ENCODE measurements around the gene NKAIN2.
"Not testable (repeated sequence)": the region's sequence is repeated elsewhere in the genome, so short reads cannot be mapped to it uniquely, and the experiment has no call there.

Gene NKAIN2

GRCh38 chr6:124008988-124009765, 205.5 kb downstream of the NKAIN2 start:
- no peak overlapping the region for H3K9ac ChIP-seq (ENCODE audit: low read depth in 1 of 2, low read length in 2 of 2)
- H3K27ac ChIP-seq (ENCODE audit: low read depth in 2 of 2, low read length in 2 of 2), result no peak overlapping the region
- H3K36me3 ChIP-seq (ENCODE audit: control insufficient read depth in 2 of 2, insufficient read depth in 2 of 2, low read length in 2 of 2), result no peaks in the 10 kb centered on the region
- no peak overlapping the region for H3K4me3 ChIP-seq (ENCODE audit: low read length in 2 of 2)
- no peaks in the 10 kb centered on the region for H3K27me3 ChIP-seq (ENCODE audit: control insufficient read depth in 2 of 2, insufficient read depth in 2 of 2, low read length in 2 of 2)
- H3K4me1 ChIP-seq (ENCODE audit: control insufficient read depth in 2 of 2, insufficient read depth in 2 of 2, low read length in 2 of 2), result no peaks in the 10 kb centered on the region
- no peaks in the 10 kb centered on the region for H3K9me3 ChIP-seq (ENCODE audit: control insufficient read depth in 2 of 2, low read length in 2 of 2)

GRCh38 chr6:124010574-124010973, 206.9 kb downstream of the NKAIN2 start:
- no peaks in the 10 kb centered on the region for H3K9me3 ChIP-seq (ENCODE audit: control insufficient read depth in 2 of 2, low read length in 2 of 2)
- no peaks in the 10 kb centered on the region for H3K36me3 ChIP-seq (ENCODE audit: control insufficient read depth in 2 of 2, insufficient read depth in 2 of 2, low read length in 2 of 2)
- H3K27ac ChIP-seq (ENCODE audit: low read depth in 2 of 2, low read length in 2 of 2), result no peak overlapping the region
- no peaks in the 10 kb centered on the region for H3K4me1 ChIP-seq (ENCODE audit: control insufficient read depth in 2 of 2, insufficient read depth in 2 of 2, low read length in 2 of 2)
- H3K27me3 ChIP-seq (ENCODE audit: control insufficient read depth in 2 of 2, insufficient read depth in 2 of 2, low read length in 2 of 2), result no peaks in the 10 kb centered on the region
- no peak overlapping the region for H3K4me3 ChIP-seq (ENCODE audit: low read length in 2 of 2)
- no peak overlapping the region for H3K9ac ChIP-seq (ENCODE audit: low read depth in 1 of 2, low read length in 2 of 2)

DNA sequence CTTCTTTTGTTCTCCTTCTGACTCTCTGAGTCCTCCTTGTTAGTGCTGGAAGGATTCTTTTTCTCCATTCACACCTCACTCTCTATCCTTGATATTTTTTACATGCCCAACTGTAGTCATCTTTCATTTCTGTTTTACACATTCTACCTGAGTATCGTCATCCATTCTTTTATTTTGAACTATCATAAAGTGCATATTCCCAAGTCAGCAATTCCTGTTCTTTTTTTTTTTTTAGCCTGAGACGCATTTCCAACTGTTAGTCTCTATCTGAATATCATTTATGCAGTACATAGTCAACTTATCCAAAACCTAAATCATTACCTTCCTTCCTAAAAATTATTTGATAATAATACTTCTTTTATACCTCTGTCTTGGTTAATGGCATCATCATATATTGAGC, 207.5 kb downstream of the NKAIN2 start:
- Histone ChIP-seq H3K36me3 (ENCODE audit: control insufficient read depth in 2 of 2, insufficient read depth in 2 of 2, low read length in 2 of 2) (no peaks in the 10 kb centered on the region), H3K4me3 (ENCODE audit: low read length in 2 of 2) (no peak overlapping the region), H3K9me3 (ENCODE audit: control insufficient read depth in 2 of 2, low read length in 2 of 2) (no peaks in the 10 kb centered on the region), H3K4me1 (ENCODE audit: control insufficient read depth in 2 of 2, insufficient read depth in 2 of 2, low read length in 2 of 2) (no peaks in the 10 kb centered on the region), H3K9ac (ENCODE audit: low read depth in 1 of 2, low read length in 2 of 2) (no peak overlapping the region), H3K27me3 (ENCODE audit: control insufficient read depth in 2 of 2, insufficient read depth in 2 of 2, low read length in 2 of 2) (no peaks in the 10 kb centered on the region), H3K27ac (ENCODE audit: low read depth in 2 of 2, low read length in 2 of 2) (no peak overlapping the region)

DNA sequence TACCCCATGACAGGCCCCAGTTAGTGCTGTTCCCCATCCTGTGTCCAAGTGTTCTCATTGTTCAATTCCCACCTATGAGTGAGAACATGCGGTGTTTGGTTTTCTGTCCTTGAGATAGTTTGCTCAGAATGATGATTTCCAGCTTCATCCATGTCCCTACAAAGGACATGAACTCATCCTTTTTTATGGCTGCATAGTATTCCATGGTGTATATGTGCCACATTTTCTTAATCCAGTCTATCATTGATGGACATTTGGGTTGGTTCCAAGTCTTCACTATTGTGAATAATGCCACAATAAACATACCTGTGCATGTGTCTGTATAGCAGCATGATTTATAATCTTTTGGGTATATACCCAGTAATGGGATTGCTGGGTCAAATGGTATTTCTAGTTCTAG, 218.4 kb downstream of the NKAIN2 start:
- H3K27ac ChIP-seq (ENCODE audit: low read depth in 2 of 2, low read length in 2 of 2); H3K4me1 ChIP-seq (ENCODE audit: control insufficient read depth in 2 of 2, insufficient read depth in 2 of 2, low read length in 2 of 2); H3K4me3 ChIP-seq (ENCODE audit: low read length in 2 of 2); H3K9me3 ChIP-seq (ENCODE audit: control insufficient read depth in 2 of 2, low read length in 2 of 2); H3K36me3 ChIP-seq (ENCODE audit: control insufficient read depth in 2 of 2, insufficient read depth in 2 of 2, low read length in 2 of 2); H3K9ac ChIP-seq (ENCODE audit: low read depth in 1 of 2, low read length in 2 of 2); H3K27me3 ChIP-seq (ENCODE audit: control insufficient read depth in 2 of 2, insufficient read depth in 2 of 2, low read length in 2 of 2): not testable (repeated sequence)

GRCh38 chr6:124022641-124023040, 219.0 kb downstream of the NKAIN2 start:
- Histone ChIP-seq H3K4me3 (ENCODE audit: low read length in 2 of 2) (no peak overlapping the region), H3K27me3 (ENCODE audit: control insufficient read depth in 2 of 2, insufficient read depth in 2 of 2, low read length in 2 of 2) (no peaks in the 10 kb centered on the region), H3K9me3 (ENCODE audit: control insufficient read depth in 2 of 2, low read length in 2 of 2) (no peaks in the 10 kb centered on the region), H3K4me1 (ENCODE audit: control insufficient read depth in 2 of 2, insufficient read depth in 2 of 2, low read length in 2 of 2) (no peaks in the 10 kb centered on the region), H3K27ac (ENCODE audit: low read depth in 2 of 2, low read length in 2 of 2) (no peak overlapping the region), H3K36me3 (ENCODE audit: control insufficient read depth in 2 of 2, insufficient read depth in 2 of 2, low read length in 2 of 2) (no peaks in the 10 kb centered on the region), H3K9ac (ENCODE audit: low read depth in 1 of 2, low read length in 2 of 2) (no peak overlapping the region)

- H3K9ac ChIP-seq (ENCODE audit: low read depth in 1 of 2, low read length in 2 of 2), result no peak overlapping the region
- H3K4me3 ChIP-seq (ENCODE audit: low read length in 2 of 2), result no peak overlapping the region
- no peaks in the 10 kb centered on the region for H3K9me3 ChIP-seq (ENCODE audit: control insufficient read depth in 2 of 2, low read length in 2 of 2)
- no peaks in the 10 kb centered on the region for H3K36me3 ChIP-seq (ENCODE audit: control insufficient read depth in 2 of 2, insufficient read depth in 2 of 2, low read length in 2 of 2)
- no peaks in the 10 kb centered on the region for H3K4me1 ChIP-seq (ENCODE audit: control insufficient read depth in 2 of 2, insufficient read depth in 2 of 2, low read length in 2 of 2)
- no peak overlapping the region for H3K27ac ChIP-seq (ENCODE audit: low read depth in 2 of 2, low read length in 2 of 2)
- H3K27me3 ChIP-seq (ENCODE audit: control insufficient read depth in 2 of 2, insufficient read depth in 2 of 2, low read length in 2 of 2), result no peaks in the 10 kb centered on the region
These were observed 223.0 kb downstream of the NKAIN2 start for GRCh38 chr6:124026694-124027093.

DNA sequence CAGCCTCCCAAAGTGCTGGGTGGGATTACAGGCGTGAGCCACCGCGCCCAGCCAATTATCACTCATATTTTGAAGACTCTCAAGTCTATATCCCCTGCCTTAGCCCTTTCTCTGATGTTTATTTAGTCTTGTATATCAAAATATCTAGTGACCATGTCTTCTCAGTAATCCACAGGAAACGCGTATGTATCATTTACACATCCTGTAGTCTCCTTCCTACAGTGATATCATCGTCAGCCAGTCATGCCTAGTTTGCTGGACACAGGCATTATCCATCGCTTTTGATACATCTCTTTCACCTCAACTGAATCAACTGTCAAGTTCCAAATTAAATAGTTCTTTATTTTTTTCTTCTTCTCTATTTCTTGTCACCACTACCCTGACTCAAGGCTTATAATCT, 223.7 kb downstream of the NKAIN2 start:
- H3K27me3 ChIP-seq (ENCODE audit: control insufficient read depth in 2 of 2, insufficient read depth in 2 of 2, low read length in 2 of 2), result no peaks in the 10 kb centered on the region
- no peaks in the 10 kb centered on the region for H3K36me3 ChIP-seq (ENCODE audit: control insufficient read depth in 2 of 2, insufficient read depth in 2 of 2, low read length in 2 of 2)
- H3K4me1 ChIP-seq (ENCODE audit: control insufficient read depth in 2 of 2, insufficient read depth in 2 of 2, low read length in 2 of 2), result no peaks in the 10 kb centered on the region
- no peak overlapping the region for H3K27ac ChIP-seq (ENCODE audit: low read depth in 2 of 2, low read length in 2 of 2)
- no peak overlapping the region for H3K4me3 ChIP-seq (ENCODE audit: low read length in 2 of 2)
- no peak overlapping the region for H3K9ac ChIP-seq (ENCODE audit: low read depth in 1 of 2, low read length in 2 of 2)
- H3K9me3 ChIP-seq (ENCODE audit: control insufficient read depth in 2 of 2, low read length in 2 of 2), result no peaks in the 10 kb centered on the region

DNA sequence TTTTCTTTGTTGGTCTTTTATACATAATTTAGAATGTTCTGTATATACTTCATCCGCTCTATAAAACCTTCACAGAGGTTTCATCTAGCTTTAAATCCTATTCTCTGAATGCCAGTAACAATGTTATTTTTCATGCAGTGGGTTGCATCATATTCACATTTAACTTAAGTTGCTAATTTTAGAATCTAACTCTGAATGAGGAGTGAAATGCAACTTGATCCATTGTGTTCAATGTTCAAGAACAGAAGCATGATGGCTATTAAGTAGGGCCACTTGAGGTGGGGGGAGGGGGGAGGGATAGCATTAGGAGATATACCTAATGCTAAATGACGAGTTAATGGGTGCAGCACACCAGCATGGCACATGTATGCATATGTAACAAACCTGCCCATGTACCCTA, 224.5 kb downstream of the NKAIN2 start:
- Histone ChIP-seq H3K4me1 (ENCODE audit: control insufficient read depth in 2 of 2, insufficient read depth in 2 of 2, low read length in 2 of 2) (no peaks in the 10 kb centered on the region), H3K36me3 (ENCODE audit: control insufficient read depth in 2 of 2, insufficient read depth in 2 of 2, low read length in 2 of 2) (no peaks in the 10 kb centered on the region), H3K9me3 (ENCODE audit: control insufficient read depth in 2 of 2, low read length in 2 of 2) (no peaks in the 10 kb centered on the region), H3K9ac (ENCODE audit: low read depth in 1 of 2, low read length in 2 of 2) (no peak overlapping the region), H3K27me3 (ENCODE audit: control insufficient read depth in 2 of 2, insufficient read depth in 2 of 2, low read length in 2 of 2) (no peaks in the 10 kb centered on the region), H3K27ac (ENCODE audit: low read depth in 2 of 2, low read length in 2 of 2) (no peak overlapping the region), H3K4me3 (ENCODE audit: low read length in 2 of 2) (no peak overlapping the region)

- no peak overlapping the region for H3K4me3 ChIP-seq (ENCODE audit: low read length in 2 of 2)
- no peaks in the 10 kb centered on the region for H3K9me3 ChIP-seq (ENCODE audit: control insufficient read depth in 2 of 2, low read length in 2 of 2)
- no peaks in the 10 kb centered on the region for H3K4me1 ChIP-seq (ENCODE audit: control insufficient read depth in 2 of 2, insufficient read depth in 2 of 2, low read length in 2 of 2)
- H3K36me3 ChIP-seq (ENCODE audit: control insufficient read depth in 2 of 2, insufficient read depth in 2 of 2, low read length in 2 of 2), result no peaks in the 10 kb centered on the region
- H3K27me3 ChIP-seq (ENCODE audit: control insufficient read depth in 2 of 2, insufficient read depth in 2 of 2, low read length in 2 of 2), result no peaks in the 10 kb centered on the region
- no peak overlapping the region for H3K27ac ChIP-seq (ENCODE audit: low read depth in 2 of 2, low read length in 2 of 2)
- no peak overlapping the region for H3K9ac ChIP-seq (ENCODE audit: low read depth in 1 of 2, low read length in 2 of 2)
These were observed 225.9 kb downstream of the NKAIN2 start for GRCh38 chr6:124029567-124029966.

DNA sequence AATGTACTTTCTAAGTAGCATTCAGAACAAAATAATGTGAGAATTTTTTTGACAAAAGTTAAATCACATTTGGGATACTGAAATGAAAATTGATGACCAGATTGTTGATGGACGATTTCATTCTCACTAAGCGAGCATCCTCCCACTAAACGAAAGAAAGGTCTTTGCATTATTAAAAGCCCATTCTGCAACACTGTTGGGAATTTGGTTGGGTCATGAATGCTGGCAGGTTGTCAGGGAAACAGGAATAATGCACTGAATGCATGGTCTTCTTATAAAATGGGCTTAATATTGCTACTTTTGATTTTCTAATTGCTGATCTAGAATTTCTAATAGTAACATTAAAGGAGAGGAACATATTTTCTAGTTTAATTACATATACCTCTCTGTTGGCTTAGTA, 229.8 kb downstream of the NKAIN2 start:
- Histone ChIP-seq H3K9me3 (ENCODE audit: control insufficient read depth in 2 of 2, low read length in 2 of 2) (no peaks in the 10 kb centered on the region), H3K9ac (ENCODE audit: low read depth in 1 of 2, low read length in 2 of 2) (no peak overlapping the region), H3K4me3 (ENCODE audit: low read length in 2 of 2) (no peak overlapping the region), H3K27me3 (ENCODE audit: control insufficient read depth in 2 of 2, insufficient read depth in 2 of 2, low read length in 2 of 2) (no peaks in the 10 kb centered on the region), H3K27ac (ENCODE audit: low read depth in 2 of 2, low read length in 2 of 2) (no peak overlapping the region), H3K36me3 (ENCODE audit: control insufficient read depth in 2 of 2, insufficient read depth in 2 of 2, low read length in 2 of 2) (no peaks in the 10 kb centered on the region), H3K4me1 (ENCODE audit: control insufficient read depth in 2 of 2, insufficient read depth in 2 of 2, low read length in 2 of 2) (no peaks in the 10 kb centered on the region)

DNA sequence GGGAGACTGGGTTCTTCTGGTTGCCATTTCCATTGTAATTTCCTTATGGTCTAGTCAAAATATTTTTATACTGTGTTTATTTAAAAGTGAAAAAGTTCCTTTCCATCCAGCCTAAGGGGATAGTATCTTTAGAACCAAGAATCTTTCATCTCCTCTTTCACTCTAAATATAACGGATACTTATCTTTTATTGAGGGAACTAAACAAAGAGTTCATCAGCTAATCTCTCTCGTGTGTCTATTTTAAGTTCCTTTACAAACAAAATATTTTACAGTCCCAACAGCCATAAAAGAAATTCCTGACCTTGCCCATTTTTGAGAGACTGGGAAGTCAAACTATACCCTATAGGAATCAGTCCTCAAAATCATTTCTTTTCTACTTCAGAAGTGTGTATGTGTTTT, 232.7 kb downstream of the NKAIN2 start:
- Histone ChIP-seq H3K36me3 (ENCODE audit: control insufficient read depth in 2 of 2, insufficient read depth in 2 of 2, low read length in 2 of 2) (no peaks in the 10 kb centered on the region), H3K9me3 (ENCODE audit: control insufficient read depth in 2 of 2, low read length in 2 of 2) (no peaks in the 10 kb centered on the region), H3K9ac (ENCODE audit: low read depth in 1 of 2, low read length in 2 of 2) (no peak overlapping the region), H3K27me3 (ENCODE audit: control insufficient read depth in 2 of 2, insufficient read depth in 2 of 2, low read length in 2 of 2) (no peaks in the 10 kb centered on the region), H3K27ac (ENCODE audit: low read depth in 2 of 2, low read length in 2 of 2) (no peak overlapping the region), H3K4me1 (ENCODE audit: control insufficient read depth in 2 of 2, insufficient read depth in 2 of 2, low read length in 2 of 2) (no peaks in the 10 kb centered on the region), H3K4me3 (ENCODE audit: low read length in 2 of 2) (no peak overlapping the region)

Measured in mucosa of rectum (tissue), 2 donors.